NOMO-1 treated with dmso at 0.1 percent for 144 hours (cell line): ENCODE data around the gene CKAP4.

Experiments used
- DNase-seq: peaks from one replicate; lab custom pipeline; 2025; ENCODE audit not compliant: unreplicated experiment; lab: John Stamatoyannopoulos, UW

CKAP4 gene

DNA sequence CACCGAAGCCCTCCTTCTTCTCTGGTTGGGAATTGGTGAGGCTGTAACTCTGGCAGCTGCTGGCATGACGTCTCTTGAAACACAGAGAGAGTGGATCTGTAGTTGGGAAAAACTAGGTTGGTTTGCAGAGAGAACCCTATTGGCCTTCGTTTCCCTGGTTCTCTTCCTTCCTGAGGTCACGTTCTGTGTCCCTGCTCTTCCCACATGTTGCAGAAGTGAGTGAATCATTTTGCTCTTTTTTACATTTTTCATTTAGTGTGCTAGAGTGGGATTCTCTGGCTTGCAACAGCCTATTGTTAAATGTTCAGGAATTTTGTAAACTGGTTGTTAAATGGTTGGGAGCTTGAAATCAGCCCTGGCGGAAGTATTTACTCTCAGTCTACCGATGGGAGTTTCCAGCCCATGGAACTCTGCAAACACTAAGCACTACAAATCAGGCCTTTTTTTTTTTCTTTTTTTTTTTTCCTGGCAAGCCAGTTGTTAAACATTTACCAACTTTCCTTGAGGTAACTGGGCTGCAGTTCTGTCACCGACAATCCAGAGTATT lies 26.8 kb upstream of the CKAP4 start:
- DNase-seq, result no peak

- DNase-seq, result no peak
Observed at GRCh38 chr12:106274012-106274411, 26.2 kb upstream of the CKAP4 start.

DNA sequence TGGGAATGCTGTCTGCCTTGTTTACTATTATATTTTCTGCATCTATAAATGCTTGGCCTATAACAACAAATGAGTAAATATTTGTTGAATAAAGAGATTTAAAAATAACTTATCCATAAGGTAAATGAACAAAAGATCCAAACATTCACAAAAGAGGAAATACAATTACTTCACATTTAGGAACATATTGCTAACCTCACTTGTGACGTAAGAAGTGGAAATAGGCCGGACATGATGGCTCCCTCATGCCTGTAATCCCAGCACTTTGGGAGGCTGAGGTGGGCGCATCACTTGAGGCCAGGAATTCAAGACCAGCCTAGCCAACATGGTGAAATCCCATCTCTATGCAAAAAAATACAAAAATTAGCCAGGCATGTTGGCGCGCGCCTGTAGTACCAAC lies 25.7 kb upstream of the CKAP4 start:
- DNase-seq, result no peak

DNA sequence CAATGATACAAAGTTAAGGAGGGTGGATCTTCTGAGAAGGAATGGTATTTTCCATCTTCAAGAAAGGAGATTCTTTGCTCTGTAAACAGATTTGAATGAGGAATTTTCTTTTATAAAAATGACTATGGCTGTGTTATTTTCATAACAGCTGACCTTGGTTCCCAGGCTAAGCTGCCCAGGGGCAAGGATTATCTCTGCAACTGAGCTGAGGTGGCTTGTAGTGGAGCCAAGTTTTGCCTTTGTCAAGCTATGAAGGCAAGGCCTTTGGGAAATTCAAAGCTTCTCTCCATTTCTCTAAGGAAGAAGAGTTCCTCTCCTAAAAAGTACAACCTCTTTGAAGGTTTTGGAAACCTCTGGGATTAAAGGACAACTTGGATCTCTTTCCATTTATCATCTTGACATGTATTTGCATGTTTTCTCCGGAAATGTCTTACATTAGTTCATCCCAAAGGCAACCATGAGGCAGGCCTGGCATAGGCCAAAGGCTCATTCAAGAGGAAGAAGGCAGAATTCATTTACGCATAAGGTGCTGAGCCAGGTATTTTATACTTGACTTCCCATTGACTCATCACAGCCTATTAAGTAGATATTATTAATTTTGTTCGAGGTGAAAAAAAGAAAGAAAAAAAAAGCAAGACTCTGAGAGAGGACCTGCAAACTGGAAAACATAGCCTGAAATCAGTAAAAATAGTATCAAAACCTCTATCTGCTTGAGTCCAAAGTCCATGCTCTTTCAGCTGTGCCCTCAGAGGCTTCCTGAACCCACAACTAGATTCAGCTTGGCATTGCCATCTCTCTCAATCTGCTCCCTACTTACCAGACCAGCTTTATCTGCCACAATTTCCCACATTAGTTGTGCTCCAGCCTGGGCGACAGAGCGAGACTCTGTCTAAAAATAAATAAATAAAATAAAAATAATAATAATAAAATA lies 24.0 kb upstream of the CKAP4 start:
- no peak for DNase-seq

- DNase-seq, result no peak
Observed at GRCh38 chr12:106269150-106269771, 21.4 kb upstream of the CKAP4 start.

GRCh38 chr12:106267535-106267934 lies 19.7 kb upstream of the CKAP4 start:
- DNase-seq, result no peak

- DNase-seq, result no peak
Observed at GRCh38 chr12:106265116-106265515, 17.3 kb upstream of the CKAP4 start.

DNA sequence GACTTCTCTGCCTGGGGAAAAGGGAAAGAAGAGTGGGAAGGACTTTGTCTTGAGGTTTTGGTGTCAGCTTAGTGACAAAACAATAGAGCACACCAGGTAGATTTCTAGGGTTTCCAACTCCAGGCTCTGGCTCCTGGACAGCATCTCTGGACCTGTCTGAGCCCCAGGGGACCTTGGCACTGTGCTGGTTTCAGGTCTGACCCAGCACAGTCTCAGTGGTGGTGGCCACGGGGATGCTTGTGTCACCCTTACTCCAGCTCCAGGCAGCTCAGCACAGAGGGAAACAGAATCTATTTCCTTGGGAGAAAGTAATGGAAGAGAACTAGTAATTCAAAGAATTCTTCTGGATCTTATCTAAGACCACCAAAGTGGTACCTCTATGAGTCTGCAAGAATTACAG lies 11.1 kb upstream of the CKAP4 start:
- no peak for DNase-seq

- DNase-seq, result no peak
Observed at GRCh38 chr12:106258226-106258625, 10.4 kb upstream of the CKAP4 start.

DNA sequence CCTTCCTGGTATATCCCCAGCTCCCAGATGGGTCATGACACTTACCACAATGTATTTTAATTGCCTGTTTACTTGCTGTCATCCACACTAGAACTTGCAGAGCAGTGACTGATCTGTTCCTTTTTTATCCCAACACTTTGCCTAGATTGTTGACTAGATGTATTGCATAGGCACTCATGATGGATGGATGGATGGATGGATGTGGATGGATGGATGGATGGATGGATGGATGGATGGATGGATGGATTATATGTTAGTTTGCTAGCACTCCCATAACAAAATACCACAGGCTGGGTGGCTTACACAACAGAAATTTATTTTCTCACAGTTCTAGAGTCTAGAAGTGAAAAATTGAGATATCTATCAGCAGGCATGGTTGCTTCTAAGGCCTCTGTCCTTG lies 8.7 kb upstream of the CKAP4 start:
- DNase-seq, result no peak

GRCh38 chr12:106255952-106256351 lies 8.1 kb upstream of the CKAP4 start:
- no peak for DNase-seq

DNA sequence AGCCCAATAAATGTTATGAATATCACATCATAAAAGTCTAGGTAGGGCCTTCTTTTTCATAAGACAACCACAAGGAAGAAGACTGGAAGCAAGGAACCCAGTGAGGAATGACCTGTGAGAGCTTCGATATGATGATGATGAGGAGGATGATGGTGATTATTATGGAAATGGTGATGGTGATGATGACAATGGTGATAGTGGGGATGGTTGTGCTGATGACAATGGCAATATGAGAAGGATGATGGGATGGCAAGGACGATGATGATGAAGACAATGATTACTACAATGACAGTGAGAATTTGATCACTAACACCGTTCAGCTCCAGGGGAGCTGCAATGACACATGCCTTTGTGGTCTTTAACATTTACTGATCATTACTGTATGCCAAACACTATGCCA lies 7.7 kb upstream of the CKAP4 start:
- DNase-seq, result no peak

DNA sequence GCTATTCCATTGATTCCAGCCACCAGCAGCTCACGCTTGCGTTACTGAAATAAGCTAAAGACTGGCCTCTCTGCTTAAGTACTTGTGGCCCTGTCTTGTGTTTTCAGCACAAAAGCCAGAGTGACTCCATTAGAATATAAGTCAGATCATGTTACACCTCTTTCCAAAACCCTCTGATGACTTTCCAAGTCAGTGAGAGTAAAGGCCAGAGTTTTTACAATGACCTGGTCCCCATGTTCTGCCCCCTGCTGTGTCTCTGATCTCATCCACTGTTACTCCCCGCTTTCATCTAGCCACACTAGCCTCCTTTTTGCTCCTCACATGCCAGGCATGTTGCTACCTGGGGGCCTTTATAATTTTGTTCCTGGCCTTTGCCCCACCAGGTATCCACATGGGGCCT lies 6.9 kb upstream of the CKAP4 start:
- DNase-seq, result no peak

GRCh38 chr12:106251631-106252455 lies 4.0 kb upstream of the CKAP4 start:
- no peak for DNase-seq

DNA sequence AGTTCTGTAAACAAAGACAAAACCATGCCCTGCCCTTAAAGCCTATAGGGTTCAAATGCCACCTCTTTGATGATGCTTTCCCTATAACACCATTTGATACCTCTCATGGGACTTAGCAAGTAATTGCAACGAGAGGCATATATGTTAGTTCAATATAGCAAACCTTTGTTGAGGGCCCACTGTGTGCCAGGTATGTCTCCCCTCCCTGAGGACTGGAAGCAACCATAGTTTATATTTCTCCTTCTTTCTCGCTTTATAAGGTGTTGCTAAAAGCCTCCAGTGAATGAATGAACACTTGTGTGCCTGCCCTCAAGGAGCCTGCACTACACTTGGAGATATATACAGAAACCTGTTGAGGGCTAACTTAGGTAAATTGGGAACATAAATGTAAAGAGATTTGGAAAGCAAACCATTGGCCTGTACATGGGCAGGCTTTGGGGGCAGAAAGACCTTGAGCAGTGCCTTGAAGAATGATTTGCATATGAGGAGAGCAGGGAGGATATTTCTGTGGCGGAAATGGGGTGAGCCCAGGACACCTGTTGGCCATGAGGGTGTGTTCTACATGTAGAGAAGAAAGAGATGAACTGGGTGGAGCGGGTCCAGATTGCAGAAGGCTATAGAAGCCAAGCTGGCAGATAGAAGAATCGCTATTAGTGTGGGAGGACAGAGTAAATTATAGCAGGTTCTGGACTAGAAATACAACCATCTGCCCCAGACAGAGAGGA lies 1.8 kb upstream of the CKAP4 start:
- no peak for DNase-seq

DNA sequence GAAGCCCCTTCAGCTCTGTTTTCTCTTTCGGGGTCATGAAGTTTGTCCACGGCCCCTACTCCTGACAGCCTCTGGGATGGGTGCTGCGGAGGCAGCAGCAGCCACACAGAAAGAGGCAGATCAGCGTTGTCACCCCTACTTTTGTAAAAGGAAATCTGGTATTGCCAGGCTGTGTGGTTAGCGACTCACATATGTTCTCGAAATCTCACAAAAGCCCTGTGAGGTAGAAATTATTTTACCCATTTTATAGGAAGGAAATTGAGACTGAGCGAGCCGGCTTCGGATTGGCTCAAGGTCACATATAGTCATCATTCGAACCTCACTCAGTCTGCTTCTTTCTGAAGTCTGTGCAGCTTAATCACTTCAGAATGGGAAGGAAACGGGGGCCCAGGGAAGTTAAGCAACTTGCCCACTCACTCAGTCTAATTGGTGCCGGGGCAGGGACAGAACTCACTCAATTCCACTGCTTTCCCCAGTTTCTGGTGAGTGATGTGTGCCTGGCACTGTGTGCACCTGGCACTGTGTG lies 1.1 kb upstream of the CKAP4 start:
- DNase-seq, result peak; percentile 83

DNA sequence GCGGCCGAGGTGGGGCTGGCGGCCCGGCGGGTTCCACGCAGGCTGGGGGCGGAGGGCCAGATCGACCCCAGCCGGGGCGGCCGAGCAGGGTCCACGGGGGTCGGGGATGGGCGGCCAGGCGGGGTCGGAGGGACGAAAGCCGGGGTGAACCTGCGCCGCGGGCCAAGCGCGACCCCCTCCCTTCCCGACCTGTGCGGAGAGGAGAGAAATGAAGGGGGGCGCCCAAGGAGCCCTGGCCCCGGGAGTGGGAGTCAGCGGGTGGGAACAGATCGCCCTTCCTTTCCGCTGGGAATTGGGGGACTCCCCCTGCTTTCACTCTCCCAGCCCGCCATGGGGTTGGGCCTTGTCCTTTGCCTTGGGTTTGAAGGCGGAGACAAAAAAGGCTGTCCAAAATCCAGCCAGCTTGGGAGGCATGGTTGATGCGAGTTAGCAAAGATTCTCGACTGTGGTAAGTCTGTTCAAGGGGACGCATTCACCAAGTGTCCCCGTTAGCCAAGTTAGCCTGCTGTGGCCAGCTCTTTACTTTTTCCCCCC lies 559 bp upstream of the CKAP4 start:
- no peak for DNase-seq

GRCh38 chr12:106246891-106247673 lies 738 bp downstream of the CKAP4 start:
- no peak for DNase-seq

DNA sequence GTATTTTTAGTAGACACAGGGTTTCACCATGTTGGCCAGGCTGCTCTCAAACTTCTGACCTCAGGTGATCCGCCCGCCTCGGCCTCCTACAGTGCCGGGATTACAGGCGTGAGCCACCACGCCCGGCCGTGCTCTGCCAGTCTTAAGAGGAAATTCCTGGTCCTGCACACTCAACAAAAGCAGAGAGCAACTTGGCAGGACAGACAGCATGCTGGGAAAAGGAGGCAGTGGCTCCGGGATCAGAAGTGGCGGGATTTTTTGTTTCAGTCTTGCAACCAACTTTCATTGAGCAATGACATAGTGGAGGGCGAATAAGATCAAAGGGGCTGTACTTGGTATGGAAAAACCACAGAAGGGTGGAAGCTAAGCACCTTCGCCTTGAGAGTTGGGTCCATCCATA lies 2.1 kb downstream of the CKAP4 start:
- DNase-seq, result no peak
